ENCODE measurements around the gene KLHL18.
"Not testable (repeated sequence)": the region's sequence is repeated elsewhere in the genome, so short reads cannot be mapped to it uniquely, and the experiment has no call there.

Gene KLHL18

DNA sequence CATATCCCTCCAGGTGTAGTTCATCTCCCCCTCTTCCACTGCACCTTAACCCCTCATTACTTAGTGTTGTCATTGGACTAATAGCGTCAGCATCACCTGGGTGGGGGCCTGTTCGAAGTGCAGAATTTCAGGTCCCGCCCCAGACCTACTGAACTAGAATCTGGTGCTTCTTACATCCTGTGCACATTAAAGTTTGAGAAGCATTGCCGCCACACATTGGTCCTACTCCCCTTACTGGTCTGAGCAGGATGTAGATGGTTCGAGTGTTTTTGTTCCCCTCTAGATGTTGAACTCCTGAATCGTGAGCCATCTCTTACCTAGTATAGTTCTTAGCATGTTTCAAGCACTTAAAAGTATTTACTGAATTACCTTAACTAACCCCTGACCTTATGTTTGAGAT, 13.2 kb downstream of the KLHL18 start:
- no peaks in the 10 kb centered on the region for H3K9me3 ChIP-seq (ENCODE audit: control insufficient read depth, insufficient read depth, low read depth, low read length)
- peaks cover 6% of the 10 kb centered on the region; the same call in 1 of the 2 replicates for H3K4me1 ChIP-seq (ENCODE audit: control insufficient read depth, insufficient read depth, low read length)
- H3K4me3 ChIP-seq (ENCODE audit: low read depth, low read length) = no peak overlapping the region
- H3K27ac ChIP-seq (ENCODE audit: low read depth, low read length) = no peak overlapping the region
- peaks cover 3% of the 10 kb centered on the region for H3K36me3 ChIP-seq (ENCODE audit: control insufficient read depth, insufficient read depth, low read length)
- no peaks in the 10 kb centered on the region for H3K27me3 ChIP-seq (ENCODE audit: control insufficient read depth, insufficient read depth, low read length)
- H3K9ac ChIP-seq (ENCODE audit: low read length) = no peak overlapping the region

DNA sequence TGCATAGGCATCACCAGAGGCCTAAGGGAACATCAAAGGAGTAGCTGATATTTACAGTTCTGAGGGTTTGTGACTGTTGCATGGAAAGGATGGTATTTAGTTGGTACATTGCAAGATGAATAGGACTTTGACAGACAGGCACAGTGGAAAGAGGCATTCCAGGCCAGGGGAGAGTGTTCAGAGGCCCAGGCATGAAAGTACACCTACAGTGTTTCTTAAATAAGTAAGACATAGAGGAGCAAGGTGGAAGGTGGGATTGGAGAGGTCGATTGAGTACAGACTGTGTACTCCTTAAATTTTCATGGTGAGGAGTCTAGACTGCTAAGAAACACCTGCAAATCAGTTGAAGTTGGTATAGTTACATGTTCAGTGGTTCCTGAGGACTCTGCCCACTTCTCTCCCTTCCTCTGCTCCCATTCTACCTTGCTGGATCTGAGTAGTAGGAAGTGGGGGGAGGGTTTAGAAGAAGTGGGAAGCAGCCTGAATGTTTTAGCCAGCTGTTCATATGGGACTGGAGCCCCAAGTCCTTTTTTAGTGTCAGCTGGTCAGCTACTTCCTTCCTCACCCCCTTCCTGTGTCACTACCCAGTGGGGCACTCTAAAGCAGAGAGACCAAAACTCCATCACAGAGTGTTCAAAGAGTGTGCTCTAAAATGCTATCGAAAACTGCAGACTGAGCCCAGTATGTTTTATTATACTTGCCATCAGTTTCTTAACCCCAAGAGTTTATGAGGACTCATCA, 14.0 kb downstream of the KLHL18 start:
- no peaks in the 10 kb centered on the region for H3K9me3 ChIP-seq (ENCODE audit: control insufficient read depth, insufficient read depth, low read depth, low read length)
- no peak overlapping the region for H3K27ac ChIP-seq (ENCODE audit: low read depth, low read length)
- peaks cover 6% of the 10 kb centered on the region; the same call in 1 of the 2 replicates for H3K4me1 ChIP-seq (ENCODE audit: control insufficient read depth, insufficient read depth, low read length)
- peaks cover 4% of the 10 kb centered on the region for H3K36me3 ChIP-seq (ENCODE audit: control insufficient read depth, insufficient read depth, low read length)
- no peak overlapping the region for H3K9ac ChIP-seq (ENCODE audit: low read length)
- no peak overlapping the region for H3K4me3 ChIP-seq (ENCODE audit: low read depth, low read length)
- no peaks in the 10 kb centered on the region for H3K27me3 ChIP-seq (ENCODE audit: control insufficient read depth, insufficient read depth, low read length)

DNA sequence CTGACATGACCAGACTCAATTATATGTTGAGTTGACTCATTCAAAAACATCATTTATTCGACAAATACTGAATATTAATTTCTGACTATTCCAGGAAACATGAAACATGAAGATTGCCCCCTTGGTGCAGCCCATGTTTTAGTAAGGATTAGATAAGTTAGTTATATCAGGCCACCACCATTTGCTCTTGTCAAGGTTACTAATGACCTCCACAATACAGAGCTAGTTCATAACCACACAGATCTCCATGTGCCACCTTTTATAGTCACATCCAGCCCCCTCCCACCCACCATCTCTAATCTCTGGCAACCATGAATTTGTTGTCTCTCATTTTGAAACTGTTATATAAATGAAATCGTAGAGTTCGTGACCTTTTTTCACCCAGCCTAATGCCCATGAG, 15.7 kb downstream of the KLHL18 start:
- H3K27me3 ChIP-seq (ENCODE audit: control insufficient read depth, insufficient read depth, low read length) = no peaks in the 10 kb centered on the region
- no peak overlapping the region for H3K27ac ChIP-seq (ENCODE audit: low read depth, low read length)
- peaks cover 6% of the 10 kb centered on the region; the same call in 1 of the 2 replicates for H3K4me1 ChIP-seq (ENCODE audit: control insufficient read depth, insufficient read depth, low read length)
- H3K9me3 ChIP-seq (ENCODE audit: control insufficient read depth, insufficient read depth, low read depth, low read length) = no peaks in the 10 kb centered on the region
- peaks cover 19% of the 10 kb centered on the region for H3K36me3 ChIP-seq (ENCODE audit: control insufficient read depth, insufficient read depth, low read length)
- H3K9ac ChIP-seq (ENCODE audit: low read length) = no peak overlapping the region
- no peak overlapping the region for H3K4me3 ChIP-seq (ENCODE audit: low read depth, low read length)

DNA sequence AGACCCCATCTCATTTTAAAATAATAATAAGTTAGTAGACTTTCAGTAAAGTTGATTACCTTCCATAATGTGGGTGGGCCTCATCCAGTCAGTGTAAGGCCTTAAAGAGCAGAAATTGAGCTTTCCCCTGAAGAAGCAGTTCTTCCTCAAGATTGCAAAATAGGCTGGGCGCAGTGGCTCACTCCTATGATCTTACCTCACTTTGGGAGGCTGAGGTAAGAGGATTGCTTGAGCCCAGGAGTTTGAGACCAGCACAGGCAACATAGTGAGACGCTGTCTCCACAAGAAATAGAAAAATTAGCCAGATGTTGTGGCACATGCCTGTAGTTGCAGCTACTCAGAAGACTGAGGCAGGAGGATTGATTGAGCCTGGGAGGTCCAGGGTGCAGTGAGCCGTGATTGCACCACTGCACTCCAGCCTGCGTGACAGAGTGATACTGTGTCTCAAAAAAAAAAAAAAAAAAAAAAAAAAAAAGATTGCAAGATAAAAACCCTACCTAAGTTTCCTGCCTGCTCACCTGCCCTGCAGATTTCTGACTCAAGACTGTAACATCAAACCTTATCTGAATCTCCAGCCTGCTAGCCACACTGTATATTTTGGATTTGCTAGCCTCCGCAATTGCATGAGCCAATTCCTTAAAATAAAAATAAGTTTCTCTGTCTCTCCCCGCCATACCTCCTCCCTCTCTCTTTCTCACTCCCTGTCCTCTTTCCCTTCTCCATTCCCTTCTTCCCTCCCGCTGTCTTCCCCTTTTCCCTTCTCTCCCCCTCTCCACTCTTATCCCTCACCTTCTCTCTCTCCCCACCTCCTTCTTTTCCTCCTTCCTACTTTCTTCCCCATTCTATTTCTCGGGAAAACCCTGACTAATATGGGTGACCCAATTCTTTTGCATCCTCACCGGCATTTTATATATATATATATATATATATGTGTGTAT, 16.9 kb downstream of the KLHL18 start:
- Histone ChIP-seq H3K4me3 (ENCODE audit: low read depth, low read length) (no peak overlapping the region), H3K9ac (ENCODE audit: low read length) (no peak overlapping the region), H3K36me3 (ENCODE audit: control insufficient read depth, insufficient read depth, low read length) (peaks cover 15% of the 10 kb centered on the region), H3K4me1 (ENCODE audit: control insufficient read depth, insufficient read depth, low read length) (peaks cover 6% of the 10 kb centered on the region; the same call in 1 of the 2 replicates), H3K9me3 (ENCODE audit: control insufficient read depth, insufficient read depth, low read depth, low read length) (no peaks in the 10 kb centered on the region), H3K27ac (ENCODE audit: low read depth, low read length) (no peak overlapping the region), H3K27me3 (ENCODE audit: control insufficient read depth, insufficient read depth, low read length) (no peaks in the 10 kb centered on the region)

DNA sequence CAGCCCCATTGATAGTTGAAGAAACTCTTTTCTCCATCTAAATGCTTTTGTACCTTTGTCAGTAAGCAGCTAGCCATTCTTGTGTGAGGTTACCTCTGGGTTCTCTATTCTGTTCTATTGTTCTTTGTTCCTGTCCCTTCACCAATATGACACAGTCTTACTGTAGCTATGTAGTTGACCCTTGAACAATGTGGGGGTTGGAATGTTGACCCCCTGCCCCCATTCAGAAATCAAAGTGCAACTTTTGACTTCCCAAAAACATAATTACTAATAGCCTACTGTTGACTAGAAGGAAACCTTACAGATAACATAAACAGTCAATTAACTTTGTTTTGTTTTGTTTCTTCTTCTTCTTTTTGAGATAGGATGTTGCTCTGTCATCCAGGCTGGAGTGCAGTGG, 18.7 kb downstream of the KLHL18 start:
- Histone ChIP-seq H3K9me3 (ENCODE audit: control insufficient read depth, insufficient read depth, low read depth, low read length) (no peaks in the 10 kb centered on the region), H3K4me3 (ENCODE audit: low read depth, low read length) (no peak overlapping the region), H3K27me3 (ENCODE audit: control insufficient read depth, insufficient read depth, low read length) (no peaks in the 10 kb centered on the region), H3K4me1 (ENCODE audit: control insufficient read depth, insufficient read depth, low read length) (peaks cover 6% of the 10 kb centered on the region; the same call in 1 of the 2 replicates), H3K36me3 (ENCODE audit: control insufficient read depth, insufficient read depth, low read length) (peaks cover 15% of the 10 kb centered on the region), H3K9ac (ENCODE audit: low read length) (no peak overlapping the region), H3K27ac (ENCODE audit: low read depth, low read length) (no peak overlapping the region)

DNA sequence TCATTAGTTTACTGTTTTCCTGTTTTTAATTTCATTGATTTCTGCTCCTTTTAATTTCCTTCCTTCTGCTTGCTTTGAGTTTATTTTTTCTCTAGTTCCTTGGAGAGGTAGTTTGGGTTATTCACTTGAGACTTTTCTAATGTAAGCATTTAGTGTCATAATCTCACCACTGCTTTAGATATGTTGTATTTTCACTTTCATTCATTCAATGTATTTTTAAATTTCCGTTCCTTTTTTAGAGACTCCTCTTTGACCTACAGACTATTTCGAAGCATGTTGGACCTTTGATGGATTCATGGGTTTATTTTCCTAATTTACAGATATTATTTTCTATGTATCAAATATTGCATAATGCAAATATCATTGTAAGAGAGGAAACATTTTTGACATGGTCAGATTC, 23.3 kb downstream of the KLHL18 start:
- no peaks in the 10 kb centered on the region for H3K27me3 ChIP-seq (ENCODE audit: control insufficient read depth, insufficient read depth, low read length)
- H3K4me1 ChIP-seq (ENCODE audit: control insufficient read depth, insufficient read depth, low read length) = no peaks in the 10 kb centered on the region
- no peak overlapping the region for H3K27ac ChIP-seq (ENCODE audit: low read depth, low read length)
- peaks cover 2% of the 10 kb centered on the region for H3K9me3 ChIP-seq (ENCODE audit: control insufficient read depth, insufficient read depth, low read depth, low read length)
- no peak overlapping the region for H3K4me3 ChIP-seq (ENCODE audit: low read depth, low read length)
- no peak overlapping the region for H3K9ac ChIP-seq (ENCODE audit: low read length)
- H3K36me3 ChIP-seq (ENCODE audit: control insufficient read depth, insufficient read depth, low read length) = peaks cover 27% of the 10 kb centered on the region

DNA sequence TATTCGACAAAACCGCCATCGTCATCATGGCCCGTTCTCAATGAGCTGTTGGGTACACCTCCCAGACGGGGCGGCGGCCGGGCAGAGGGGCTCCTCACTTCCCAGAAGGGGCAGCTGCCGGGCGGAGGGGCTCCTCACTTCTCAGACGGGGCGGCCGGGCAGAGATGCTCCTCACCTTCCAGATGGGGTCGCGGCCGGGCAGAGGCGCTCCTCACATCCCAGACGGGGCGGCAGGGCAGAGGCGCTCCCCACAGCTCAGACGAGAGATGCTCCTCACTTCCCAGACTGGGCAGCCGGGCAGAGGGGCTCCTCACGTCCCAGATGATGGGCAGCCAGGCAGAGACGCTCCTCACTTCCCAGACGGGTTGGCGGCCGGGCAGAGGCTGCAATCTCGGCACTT, 26.5 kb downstream of the KLHL18 start:
- H3K27me3 ChIP-seq (ENCODE audit: control insufficient read depth, insufficient read depth, low read length); H3K9ac ChIP-seq (ENCODE audit: low read length); H3K9me3 ChIP-seq (ENCODE audit: control insufficient read depth, insufficient read depth, low read depth, low read length); H3K4me1 ChIP-seq (ENCODE audit: control insufficient read depth, insufficient read depth, low read length); H3K4me3 ChIP-seq (ENCODE audit: low read depth, low read length); H3K27ac ChIP-seq (ENCODE audit: low read depth, low read length): not testable (repeated sequence)
- peaks cover 12% of the 10 kb centered on the region for H3K36me3 ChIP-seq (ENCODE audit: control insufficient read depth, insufficient read depth, low read length)

DNA sequence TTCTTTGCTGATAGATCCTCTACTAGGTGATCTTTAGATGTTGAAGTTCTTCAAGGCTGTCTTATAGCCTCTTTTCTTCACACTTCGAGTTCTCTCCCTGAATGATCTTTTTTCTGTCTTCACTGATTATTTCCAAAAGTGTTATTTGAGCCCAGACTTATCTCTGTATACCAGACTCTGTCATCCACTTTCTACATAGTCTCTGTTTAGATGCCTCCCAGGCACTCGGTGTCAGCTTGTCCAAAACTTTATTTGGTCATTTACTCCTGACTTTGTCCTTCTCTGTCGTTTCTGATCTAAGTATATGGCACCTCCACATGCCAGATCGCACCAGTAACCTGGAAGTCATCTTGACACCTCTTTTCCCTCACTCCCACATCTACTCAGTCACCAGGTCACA, 27.6 kb downstream of the KLHL18 start:
- Histone ChIP-seq H3K27ac (ENCODE audit: low read depth, low read length) (no peak overlapping the region), H3K4me1 (ENCODE audit: control insufficient read depth, insufficient read depth, low read length) (peaks cover 5% of the 10 kb centered on the region; the same call in 1 of the 2 replicates), H3K9me3 (ENCODE audit: control insufficient read depth, insufficient read depth, low read depth, low read length) (peaks cover 2% of the 10 kb centered on the region), H3K4me3 (ENCODE audit: low read depth, low read length) (no peak overlapping the region), H3K27me3 (ENCODE audit: control insufficient read depth, insufficient read depth, low read length) (no peaks in the 10 kb centered on the region), H3K36me3 (ENCODE audit: control insufficient read depth, insufficient read depth, low read length) (peaks cover 12% of the 10 kb centered on the region), H3K9ac (ENCODE audit: low read length) (no peak overlapping the region)

DNA sequence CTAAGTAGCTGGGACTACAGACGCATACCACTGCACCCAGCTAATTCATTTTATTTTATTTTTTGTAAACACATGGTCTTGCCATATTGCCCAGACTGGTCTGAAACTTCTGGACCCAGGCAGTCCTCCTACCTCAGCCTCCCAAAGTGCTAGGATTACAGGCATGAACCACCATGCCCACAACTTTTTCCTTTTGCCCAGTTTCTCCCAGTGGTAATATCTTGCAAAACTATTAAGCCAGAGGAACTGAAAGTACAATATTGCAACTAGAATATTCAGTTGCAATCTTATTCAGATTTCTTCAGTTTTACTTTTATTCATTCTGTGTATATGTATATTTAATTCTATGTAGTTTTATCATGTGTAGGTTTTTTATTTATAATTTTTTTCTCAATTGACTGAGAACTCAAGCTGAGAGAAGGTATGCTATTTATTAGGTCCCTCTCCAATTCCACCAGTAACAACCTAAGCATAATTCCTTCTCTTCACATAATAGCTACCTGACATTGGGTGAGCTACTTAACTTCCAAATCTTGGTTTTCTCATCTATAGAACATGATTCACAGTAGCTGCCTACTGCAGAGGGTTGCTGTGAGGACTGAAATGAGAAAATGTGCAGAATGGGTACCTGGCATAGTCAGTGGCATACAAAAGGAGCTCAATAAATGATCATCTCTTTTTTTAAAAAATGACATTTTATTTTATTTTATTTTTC, 30.8 kb downstream of the KLHL18 start:
- Histone ChIP-seq H3K27me3 (ENCODE audit: control insufficient read depth, insufficient read depth, low read length) (no peaks in the 10 kb centered on the region), H3K4me1 (ENCODE audit: control insufficient read depth, insufficient read depth, low read length) (peaks cover 5% of the 10 kb centered on the region; the same call in 1 of the 2 replicates), H3K4me3 (ENCODE audit: low read depth, low read length) (no peak overlapping the region), H3K9ac (ENCODE audit: low read length) (no peak overlapping the region), H3K27ac (ENCODE audit: low read depth, low read length) (no peak overlapping the region), H3K9me3 (ENCODE audit: control insufficient read depth, insufficient read depth, low read depth, low read length) (no peaks in the 10 kb centered on the region; the same call in none of the 2 replicates), H3K36me3 (ENCODE audit: control insufficient read depth, insufficient read depth, low read length) (peaks cover 6% of the 10 kb centered on the region; the same call in 1 of the 2 replicates)

DNA sequence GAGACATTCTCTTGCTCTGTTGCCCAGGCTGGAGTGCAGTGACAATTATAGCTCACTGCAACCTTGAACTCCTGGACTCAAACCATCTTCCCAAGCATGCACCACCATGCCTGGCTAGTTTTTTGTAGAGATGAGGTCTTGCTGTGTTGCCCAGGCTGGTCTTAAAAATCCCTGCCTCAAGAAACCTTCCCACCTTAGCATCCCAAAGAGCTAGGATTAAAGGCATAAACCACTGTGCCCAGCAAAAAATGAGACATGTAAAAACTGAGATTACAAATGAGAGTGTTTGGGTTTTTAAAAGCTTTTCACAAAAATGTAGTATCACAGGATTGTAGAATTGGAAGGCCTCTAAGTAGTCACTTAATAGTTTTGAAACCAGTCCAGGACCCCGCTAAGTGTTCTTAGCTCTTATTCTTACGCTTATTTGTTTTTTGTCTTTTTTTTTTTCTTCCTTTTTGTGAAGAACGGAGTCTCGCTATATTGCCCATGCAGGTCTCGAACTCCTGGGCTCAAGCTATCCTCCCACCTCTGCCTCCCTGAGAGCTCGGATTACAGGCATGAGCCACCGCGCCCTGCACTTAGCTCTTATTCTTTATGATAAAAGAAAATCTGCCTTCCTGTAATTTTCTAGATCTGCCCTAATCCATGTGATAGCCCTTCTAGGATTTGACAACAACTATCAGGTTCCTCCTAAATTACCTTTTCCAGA, 31.5 kb downstream of the KLHL18 start:
- Histone ChIP-seq H3K4me3 (ENCODE audit: low read depth, low read length) (no peak overlapping the region), H3K9ac (ENCODE audit: low read length) (no peak overlapping the region), H3K36me3 (ENCODE audit: control insufficient read depth, insufficient read depth, low read length) (peaks cover 10% of the 10 kb centered on the region; the same call in 1 of the 2 replicates), H3K9me3 (ENCODE audit: control insufficient read depth, insufficient read depth, low read depth, low read length) (no peaks in the 10 kb centered on the region; the same call in none of the 2 replicates), H3K4me1 (ENCODE audit: control insufficient read depth, insufficient read depth, low read length) (peaks cover 5% of the 10 kb centered on the region; the same call in 1 of the 2 replicates), H3K27me3 (ENCODE audit: control insufficient read depth, insufficient read depth, low read length) (no peaks in the 10 kb centered on the region), H3K27ac (ENCODE audit: low read depth, low read length) (no peak overlapping the region)
